Measurements from ENCODE around the gene TMEM130. TPM values are rescaled to one million over a fixed set of nuclear protein-coding genes. Genes with fewer than 3 reads are reported as not detected.

Gene TMEM130
- total and polyA plus RNA-seq, 2 experiments from 2014 or later = 1.5 to 2.0 TPM

DNA sequence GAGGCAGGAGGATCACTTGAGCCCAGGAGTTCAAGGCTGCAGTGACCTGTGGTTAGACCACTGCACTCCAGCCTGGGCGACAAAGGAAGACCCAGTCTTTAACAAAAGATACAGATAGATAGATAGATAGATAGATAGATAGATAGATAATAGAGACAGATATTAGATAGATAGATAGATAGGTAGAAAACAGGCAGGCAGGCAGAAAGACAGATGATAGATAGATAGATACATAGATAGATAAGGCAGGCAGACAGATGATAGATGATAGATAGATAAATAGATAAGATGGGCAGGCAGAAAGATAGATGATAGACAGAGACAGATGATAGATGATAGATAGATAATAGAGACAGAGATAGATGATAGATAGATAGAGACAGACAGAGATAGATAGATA is 54.5 kb downstream of the TMEM130 start (continued):
- TF ChIP-seq, protein P1, sequence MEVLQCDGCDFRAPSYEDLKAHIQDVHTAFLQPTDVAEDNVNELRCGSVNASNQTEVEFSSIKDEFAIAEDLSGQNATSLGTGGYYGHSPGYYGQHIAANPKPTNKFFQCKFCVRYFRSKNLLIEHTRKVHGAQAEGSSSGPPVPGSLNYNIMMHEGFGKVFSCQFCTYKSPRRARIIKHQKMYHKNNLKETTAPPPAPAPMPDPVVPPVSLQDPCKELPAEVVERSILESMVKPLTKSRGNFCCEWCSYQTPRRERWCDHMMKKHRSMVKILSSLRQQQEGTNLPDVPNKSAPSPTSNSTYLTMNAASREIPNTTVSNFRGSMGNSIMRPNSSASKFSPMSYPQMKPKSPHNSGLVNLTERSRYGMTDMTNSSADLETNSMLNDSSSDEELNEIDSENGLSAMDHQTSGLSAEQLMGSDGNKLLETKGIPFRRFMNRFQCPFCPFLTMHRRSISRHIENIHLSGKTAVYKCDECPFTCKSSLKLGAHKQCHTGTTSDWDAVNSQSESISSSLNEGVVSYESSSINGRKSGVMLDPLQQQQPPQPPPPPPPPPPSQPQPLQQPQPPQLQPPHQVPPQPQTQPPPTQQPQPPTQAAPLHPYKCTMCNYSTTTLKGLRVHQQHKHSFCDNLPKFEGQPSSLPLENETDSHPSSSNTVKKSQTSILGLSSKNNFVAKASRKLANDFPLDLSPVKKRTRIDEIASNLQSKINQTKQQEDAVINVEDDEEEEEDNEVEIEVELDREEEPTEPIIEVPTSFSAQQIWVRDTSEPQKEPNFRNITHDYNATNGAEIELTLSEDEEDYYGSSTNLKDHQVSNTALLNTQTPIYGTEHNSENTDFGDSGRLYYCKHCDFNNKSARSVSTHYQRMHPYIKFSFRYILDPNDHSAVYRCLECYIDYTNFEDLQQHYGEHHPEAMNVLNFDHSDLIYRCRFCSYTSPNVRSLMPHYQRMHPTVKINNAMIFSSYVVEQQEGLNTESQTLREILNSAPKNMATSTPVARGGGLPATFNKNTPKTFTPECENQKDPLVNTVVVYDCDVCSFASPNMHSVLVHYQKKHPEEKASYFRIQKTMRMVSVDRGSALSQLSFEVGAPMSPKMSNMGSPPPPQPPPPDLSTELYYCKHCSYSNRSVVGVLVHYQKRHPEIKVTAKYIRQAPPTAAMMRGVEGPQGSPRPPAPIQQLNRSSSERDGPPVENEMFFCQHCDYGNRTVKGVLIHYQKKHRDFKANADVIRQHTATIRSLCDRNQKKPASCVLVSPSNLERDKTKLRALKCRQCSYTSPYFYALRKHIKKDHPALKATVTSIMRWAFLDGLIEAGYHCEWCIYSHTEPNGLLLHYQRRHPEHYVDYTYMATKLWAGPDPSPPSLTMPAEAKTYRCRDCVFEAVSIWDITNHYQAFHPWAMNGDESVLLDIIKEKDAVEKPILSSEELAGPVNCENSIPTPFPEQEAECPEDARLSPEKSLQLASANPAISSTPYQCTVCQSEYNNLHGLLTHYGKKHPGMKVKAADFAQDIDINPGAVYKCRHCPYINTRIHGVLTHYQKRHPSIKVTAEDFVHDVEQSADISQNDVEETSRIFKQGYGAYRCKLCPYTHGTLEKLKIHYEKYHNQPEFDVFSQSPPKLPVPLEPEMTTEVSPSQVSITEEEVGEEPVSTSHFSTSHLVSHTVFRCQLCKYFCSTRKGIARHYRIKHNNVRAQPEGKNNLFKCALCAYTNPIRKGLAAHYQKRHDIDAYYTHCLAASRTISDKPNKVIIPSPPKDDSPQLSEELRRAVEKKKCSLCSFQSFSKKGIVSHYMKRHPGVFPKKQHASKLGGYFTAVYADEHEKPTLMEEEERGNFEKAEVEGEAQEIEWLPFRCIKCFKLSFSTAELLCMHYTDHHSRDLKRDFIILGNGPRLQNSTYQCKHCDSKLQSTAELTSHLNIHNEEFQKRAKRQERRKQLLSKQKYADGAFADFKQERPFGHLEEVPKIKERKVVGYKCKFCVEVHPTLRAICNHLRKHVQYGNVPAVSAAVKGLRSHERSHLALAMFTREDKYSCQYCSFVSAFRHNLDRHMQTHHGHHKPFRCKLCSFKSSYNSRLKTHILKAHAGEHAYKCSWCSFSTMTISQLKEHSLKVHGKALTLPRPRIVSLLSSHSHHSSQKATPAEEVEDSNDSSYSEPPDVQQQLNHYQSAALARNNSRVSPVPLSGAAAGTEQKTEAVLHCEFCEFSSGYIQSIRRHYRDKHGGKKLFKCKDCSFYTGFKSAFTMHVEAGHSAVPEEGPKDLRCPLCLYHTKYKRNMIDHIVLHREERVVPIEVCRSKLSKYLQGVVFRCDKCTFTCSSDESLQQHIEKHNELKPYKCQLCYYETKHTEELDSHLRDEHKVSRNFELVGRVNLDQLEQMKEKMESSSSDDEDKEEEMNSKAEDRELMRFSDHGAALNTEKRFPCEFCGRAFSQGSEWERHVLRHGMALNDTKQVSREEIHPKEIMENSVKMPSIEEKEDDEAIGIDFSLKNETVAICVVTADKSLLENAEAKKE (CRISPR knock-in tag; IDR thresholded peaks at IDR 0.05) = no peak
- TF ChIP-seq, protein P2, sequence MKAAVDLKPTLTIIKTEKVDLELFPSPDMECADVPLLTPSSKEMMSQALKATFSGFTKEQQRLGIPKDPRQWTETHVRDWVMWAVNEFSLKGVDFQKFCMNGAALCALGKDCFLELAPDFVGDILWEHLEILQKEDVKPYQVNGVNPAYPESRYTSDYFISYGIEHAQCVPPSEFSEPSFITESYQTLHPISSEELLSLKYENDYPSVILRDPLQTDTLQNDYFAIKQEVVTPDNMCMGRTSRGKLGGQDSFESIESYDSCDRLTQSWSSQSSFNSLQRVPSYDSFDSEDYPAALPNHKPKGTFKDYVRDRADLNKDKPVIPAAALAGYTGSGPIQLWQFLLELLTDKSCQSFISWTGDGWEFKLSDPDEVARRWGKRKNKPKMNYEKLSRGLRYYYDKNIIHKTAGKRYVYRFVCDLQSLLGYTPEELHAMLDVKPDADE (IDR thresholded peaks at IDR 0.05) = no peak

DNA sequence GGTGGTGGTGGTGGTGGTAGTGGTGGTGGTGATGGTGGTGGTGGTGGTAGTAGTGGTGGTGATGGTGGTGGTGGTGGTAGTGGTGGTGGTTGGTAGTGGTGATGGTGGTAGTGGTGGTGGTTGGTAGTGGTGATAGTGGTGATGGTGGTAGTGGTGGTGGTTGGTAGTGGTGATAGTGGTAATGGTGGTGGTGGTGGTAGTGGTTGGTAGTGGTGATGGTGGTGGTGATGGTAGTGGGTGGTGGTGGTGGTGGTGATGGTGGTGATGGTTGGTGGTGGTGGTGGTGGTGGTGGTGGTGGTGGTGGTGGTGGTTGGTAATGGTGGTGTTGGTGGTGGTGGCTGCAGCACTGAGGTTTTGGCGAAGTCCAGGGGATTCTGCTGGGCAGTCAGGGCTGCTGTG is 58.5 kb downstream of the TMEM130 start:
- Histone ChIP-seq H3K27ac (ENCODE audit: low read depth) (no peak overlapping the region), H3K4me1 (ENCODE audit: insufficient read depth) (no peaks in the 10 kb centered on the region), H4K20me1 (replicated peaks; ENCODE audit: insufficient read depth) (no peaks in the 10 kb centered on the region), H2AFZ (no peak overlapping the region), H3K27me3 (ENCODE audit: insufficient read depth) (no peaks in the 10 kb centered on the region), H3K4me3 (no peak overlapping the region), H3K79me2 (replicated peaks; ENCODE audit: insufficient read depth) (no peaks in the 10 kb centered on the region), H3K9me2 (ENCODE audit: insufficient read depth) (0 out of 2 replicates have a peak, but pooled peaks cover 3% of the 10 kb centered on the region), H3K36me3 (ENCODE audit: insufficient read depth) (no peaks in the 10 kb centered on the region), H3F3A (replicated peaks; ENCODE audit: low read depth) (no peaks in the 10 kb centered on the region), H3K4me2 (no peak overlapping the region)
- peaks cover 1% of the 10 kb centered on the region for H3K27me3 Mint-ChIP-seq (ENCODE audit: insufficient read depth, low read depth, poor library complexity)
- DNase-seq (ENCODE audit: low spot score) (no peak), ATAC-seq (no peak)
- no peak for TF ChIP-seq JUNB (IDR thresholded peaks at IDR 0.05; ENCODE audit: unreplicated experiment)
- TF ChIP-seq POLR2AphosphoS5 (IDR thresholded peaks at IDR 0.05; ENCODE audit: low read depth) = no peak
- TF ChIP-seq, protein P1 (CRISPR knock-in tag; IDR thresholded peaks at IDR 0.05) = no peak
- peaks cover 13% of the 10 kb centered on the region; the same call in 2 of the 3 replicates for H3K9me3 Mint-ChIP-seq
- no peak overlapping the region for H3K4me3 Mint-ChIP-seq
- no peak overlapping the region for H3K27ac Mint-ChIP-seq
- peaks cover 4% of the 10 kb centered on the region for H3K4me1 Mint-ChIP-seq
- peaks cover 4% of the 10 kb centered on the region; the same call in 1 of the 3 replicates for H3K36me3 Mint-ChIP-seq (ENCODE audit: low read depth)
